HCT116 (cell line): ENCODE results near the gene GNAT2. TPM values are rescaled to one million over a fixed set of nuclear protein-coding genes. Genes with fewer than 3 reads are reported as not detected.

ENCODE experiments used
- ATAC-seq: fragments of 200-7000 bp; cut with Tn5 transposase; 2 replicates; pipeline ENCODE4 v1.9.1; 2020; ENCODE audit warnings: mild to moderate bottlenecking, moderate library complexity
- BruUV-seq: library from RNA; stranded (reverse); fragments of 400-500 nt; replicated peaks from 2 replicates; lab custom pipeline; 2021; lab: Mats Ljungman, UMichigan
- CTCF ChIA-PET: fragments of 300-600 bp; sonication (Branson Sonifier 250); formaldehyde crosslinking; loops from one replicate; lab custom pipeline; 2021; ENCODE audit warnings: antibody characterized with exemption; lab: Charles Lee
- POLR2A ChIA-PET: fragments of 300-600, 350-600 bp; sonication (Branson Sonifier 250); formaldehyde crosslinking; loops from one replicate; lab custom pipeline; 2021; ENCODE audit warnings: antibody characterized with exemption; lab: Charles Lee
- RAD21 ChIA-PET, 2 experiments: fragments of 300-600 bp; sonication (Branson Sonifier 250); formaldehyde crosslinking; loops; one replicate each; lab custom pipeline; 2023; ENCODE audit warnings: low total read pairs in 2 of 2; ENCODE audit not compliant: uncharacterized antibody in 2 of 2, unreplicated experiment in 2 of 2, low non-redundant PET in 1 of 2; lab: Charles Lee
- DNase-seq: peaks from one replicate; pipeline ENCODE4 v3.0.0-alpha.2; 2010; ENCODE audit warnings: low read depth, low spot score
- H2AFZ ChIP-seq: fragments of 200-600 bp; shearing (Covaris generic), sonication (generic); 2 replicates; pipeline ENCODE4 v1.6.1; 2017; ENCODE audit warnings: low read depth, mixed run types, mixed read lengths, antibody characterized with exemption, low read length; ENCODE audit not compliant: poor library complexity, severe bottlenecking
- H3K27ac ChIP-seq: 2 replicates; pipeline ENCODE4 v1.5.1; 2012; ENCODE audit warnings: low read depth, low read length
- H3K27me3 ChIP-seq: fragments of 200-600 bp; sonication (generic); 2 replicates; pipeline ENCODE4 v1.6.1; 2016; ENCODE audit warnings: mixed run types, low read length, mixed read lengths; ENCODE audit not compliant: insufficient read depth
- H3K36me3 ChIP-seq, 2 experiments: fragments of 200-500 bp in 1 of 2; fragments of 200-600 bp in 1 of 2; sonication (Bioruptor generic) in 1 of 2; sonication (generic) in 1 of 2; 2 replicates each; pipeline versions ENCODE4 v1.5.1 to v1.6.1; 2014 to 2016; ENCODE audit warnings: low read length in 2 of 2, inconsistent platforms in 1 of 2, mixed read lengths in 1 of 2, mixed run types in 1 of 2; ENCODE audit not compliant: insufficient read depth in 2 of 2, control insufficient read depth in 1 of 2
- H3K4me1 ChIP-seq, 2 experiments: fragments of 200-600 bp in 1 of 2; sonication (generic) in 1 of 2; 2 replicates each; pipeline versions ENCODE4 v1.5.1 to v1.6.1; 2012 to 2017; ENCODE audit warnings: low read length in 2 of 2, inconsistent platforms in 1 of 2, mild to moderate bottlenecking in 1 of 2, mixed read lengths in 1 of 2, mixed run types in 1 of 2, moderate library complexity in 1 of 2; ENCODE audit not compliant: insufficient read depth in 2 of 2, control insufficient read depth in 1 of 2
- H3K4me2 ChIP-seq: fragments of 200-600 bp; sonication (generic); 2 replicates; pipeline ENCODE4 v1.6.1; 2017; ENCODE audit warnings: mixed run types, low read length, mixed read lengths
- H3K4me3 ChIP-seq, 2 experiments: fragments of 200-600 bp in 1 of 2; sonication (generic) in 1 of 2; replicated peaks in 1 of 2; 2 replicates each; pipeline ENCODE4 v1.5.1; 2011 to 2016; ENCODE audit warnings: low read length in 2 of 2, control low read depth in 1 of 2, low read depth in 1 of 2, mild to moderate bottlenecking in 1 of 2, mixed read lengths in 1 of 2, mixed run types in 1 of 2
- H3K79me2 ChIP-seq: fragments of 200-600 bp; sonication (generic); 2 replicates; pipeline ENCODE4 v1.6.1; 2017; ENCODE audit warnings: mild to moderate bottlenecking, mixed run types, low read length, moderate library complexity, mixed read lengths; ENCODE audit not compliant: insufficient read depth
- H3K9ac ChIP-seq: fragments of 200-600 bp; sonication (generic); 2 replicates; pipeline ENCODE4 v1.6.1; 2016; ENCODE audit warnings: low read length, mixed read lengths
- H3K9me2 ChIP-seq: fragments of 200-600 bp; sonication (generic), shearing (Covaris generic); 2 replicates; pipeline ENCODE4 v1.6.1; 2017; ENCODE audit warnings: mixed run types, mild to moderate bottlenecking, moderate library complexity; ENCODE audit not compliant: insufficient read depth
- H3K9me3 ChIP-seq, 2 experiments: fragments of 200-500 bp in 1 of 2; fragments of 200-600 bp in 1 of 2; sonication (Bioruptor generic) in 1 of 2; sonication (generic) in 1 of 2; 2 replicates each; pipeline ENCODE4 v1.6.1; 2014 to 2017; ENCODE audit warnings: low read length in 2 of 2, mixed read lengths in 2 of 2, inconsistent platforms in 1 of 2, low read depth in 1 of 2, mild to moderate bottlenecking in 1 of 2, mixed run types in 1 of 2, moderate library complexity in 1 of 2; ENCODE audit not compliant: control insufficient read depth in 1 of 2, insufficient read depth in 1 of 2
- H4K20me1 ChIP-seq: fragments of 200-600 bp; sonication (generic), shearing (Covaris generic); 2 replicates; pipeline ENCODE4 v1.6.1; 2017; ENCODE audit warnings: mixed run types, mild to moderate bottlenecking, moderate library complexity; ENCODE audit not compliant: insufficient read depth
- CEBPB ChIP-seq: IDR thresholded peaks from 2 replicates; pipeline ENCODE4 v1.6.1; 2012; ENCODE audit warnings: low read depth
- ELF1 ChIP-seq: IDR thresholded peaks from 2 replicates; pipeline ENCODE4 v1.6.1; 2012; ENCODE audit warnings: low read depth, borderline replicate concordance
- JUND ChIP-seq: IDR thresholded peaks from 2 replicates; pipeline ENCODE4 v1.6.1; 2012
- SIN3A ChIP-seq: IDR thresholded peaks from 2 replicates; pipeline ENCODE4 v1.6.1; 2012; ENCODE audit warnings: low read depth
- SP1 ChIP-seq: IDR thresholded peaks from 2 replicates; pipeline ENCODE4 v1.6.1; 2012; ENCODE audit warnings: low read depth
- intact Hi-C: fragments of 100-400 bp; cut with micrococcal nuclease; formaldehyde crosslinking; loops from 2 replicates; pipeline ENCODE4 v1.10.0; 2022
- total RNA-seq: library from RNA; stranded (reverse); gene quantifications from one replicate; pipeline ENCODE4 v1.2.1, GENCODE V29; 2021; ENCODE audit not compliant: unreplicated experiment
- TF ChIP-seq, protein P1 (sequence below): IDR thresholded peaks from 2 replicates; pipeline ENCODE4 v1.6.1; 2012

The GNAT2 gene
- total RNA-seq, 1 experiment from 2014 or later: 0.76 TPM

DNA sequence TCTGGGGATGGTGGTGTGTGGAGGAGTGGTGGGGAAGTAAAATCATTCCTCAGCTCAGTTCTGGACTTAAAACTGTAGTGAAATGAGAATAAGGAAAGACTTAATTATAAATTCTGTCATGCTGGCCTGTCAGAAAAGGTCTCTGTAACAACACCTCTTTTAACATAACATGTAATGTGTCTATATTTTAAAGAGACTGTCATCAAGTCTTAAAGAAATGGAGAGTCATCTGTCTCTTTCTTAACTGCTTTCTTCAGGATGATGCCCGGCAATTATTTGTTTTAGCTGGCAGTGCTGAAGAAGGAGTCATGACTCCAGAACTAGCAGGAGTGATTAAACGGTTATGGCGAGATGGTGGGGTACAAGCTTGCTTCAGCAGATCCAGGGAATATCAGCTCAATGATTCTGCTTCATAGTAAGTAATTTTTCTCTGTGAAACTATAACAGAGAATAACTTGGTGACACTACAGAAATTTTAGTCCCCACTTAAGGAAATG, 40.4 kb downstream of the GNAT2 start:
- H3K79me2 ChIP-seq: peaks cover 33% of the 10 kb centered on the region; the same call in 1 of the 2 replicates
- no peaks in the 10 kb centered on the region for H3K9me3 ChIP-seq
- DNase-seq: no peak
- no peak overlapping the region for H3K4me3 ChIP-seq
- no peak for ATAC-seq
- no peaks in the 10 kb centered on the region for H3K4me1 ChIP-seq
- TF ChIP-seq JUND (no peak), SP1 (no peak), SIN3A (no peak)
- TF ChIP-seq, all 23 proteins: peak for 0
- ChIA-PET POLR2A (interaction anchor here (1.2 kb wide), 1 partner anchor 9 kb away, joined by 3 read pairs; no protein-coding TSS in a partner anchor), CTCF (interaction anchor here (1.5 kb wide), 1 partner anchor 61 kb away, joined by 3 read pairs; no protein-coding TSS in a partner anchor), RAD21 (no interaction called here)
- Histone ChIP-seq H2AFZ (no peak overlapping the region), H3K27me3 (no peaks in the 10 kb centered on the region), H3K27ac (no peak overlapping the region), H3K36me3 (peaks cover 4 to 14% of the 10 kb centered on the region in 2 experiments; a peak in 3 of 4 replicates), H3K9me2 (no peaks in the 10 kb centered on the region), H4K20me1 (no peaks in the 10 kb centered on the region), H3K4me2 (no peak overlapping the region), H3K9ac (no peak overlapping the region)
- intact Hi-C loops: no loop called here
- BruUV-seq: no TSS peak

DNA sequence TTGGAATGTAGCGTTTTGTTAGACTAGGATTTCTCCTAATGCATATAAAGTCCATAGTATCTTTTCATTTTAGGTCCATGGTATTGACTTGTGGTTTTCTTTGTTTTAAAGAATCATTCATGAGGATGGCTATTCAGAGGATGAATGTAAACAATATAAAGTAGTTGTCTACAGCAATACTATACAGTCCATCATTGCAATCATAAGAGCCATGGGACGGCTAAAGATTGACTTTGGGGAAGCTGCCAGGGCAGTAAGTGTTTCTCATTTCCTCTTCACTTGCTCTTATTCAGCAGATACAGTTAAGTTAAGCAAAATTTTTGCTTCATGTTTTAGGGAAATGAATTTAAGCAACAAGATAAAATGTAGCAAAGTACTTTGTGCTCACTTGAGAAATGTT, 45.6 kb downstream of the GNAT2 start:
- no peaks in the 10 kb centered on the region for H3K9me3 ChIP-seq
- POLR2A ChIA-PET: interaction anchor here (1.0 kb wide), 1 partner anchor 9 kb away, joined by 3 read pairs; no protein-coding TSS in a partner anchor
- H3K27me3 ChIP-seq: no peaks in the 10 kb centered on the region
- H2AFZ ChIP-seq: no peak overlapping the region
- TF ChIP-seq JUND (no peak), CEBPB (no peak), ELF1 (no peak)
- TF ChIP-seq, protein P1, sequence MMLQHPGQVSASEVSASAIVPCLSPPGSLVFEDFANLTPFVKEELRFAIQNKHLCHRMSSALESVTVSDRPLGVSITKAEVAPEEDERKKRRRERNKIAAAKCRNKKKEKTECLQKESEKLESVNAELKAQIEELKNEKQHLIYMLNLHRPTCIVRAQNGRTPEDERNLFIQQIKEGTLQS: no peak
- DNase-seq (no peak), ATAC-seq (no peak)
- H4K20me1 ChIP-seq: peaks cover 4% of the 10 kb centered on the region; the same call in 1 of the 2 replicates
- H3K4me2 ChIP-seq: no peak overlapping the region
- no peaks in the 10 kb centered on the region for H3K4me1 ChIP-seq
- 0 out of 4 replicates have a peak, but pooled peaks cover 0 to 2% of the 10 kb centered on the region in 2 experiments for H3K36me3 ChIP-seq
- H3K9ac ChIP-seq: no peak overlapping the region
- H3K79me2 ChIP-seq: peaks cover 69% of the 10 kb centered on the region
- H3K9me2 ChIP-seq: no peaks in the 10 kb centered on the region
- H3K4me3 ChIP-seq: no peak overlapping the region
- no peak overlapping the region for H3K27ac ChIP-seq
- CTCF ChIA-PET: no interaction called here
- RAD21 ChIA-PET: no interaction called here
- intact Hi-C loops: no loop called here
- BruUV-seq: no TSS peak
